Measurements from ENCODE around the gene PDS5A.
"Not testable (repeated sequence)": the region's sequence is repeated elsewhere in the genome, so short reads cannot be mapped to it uniquely, and the experiment has no call there.

Gene PDS5A

GRCh38 chr4:39840027-39840426 lies 137.7 kb downstream of the PDS5A start:
- no peaks in the 10 kb centered on the region for H3K4me1 ChIP-seq (ENCODE audit: control insufficient read depth, insufficient read depth, low read length)
- no peak overlapping the region for H3K27ac ChIP-seq (ENCODE audit: extremely low read depth, low read depth, low read length)
- TF ChIP-seq ZNF626 (tag by site-specific recombination; IDR thresholded peaks at IDR 0.05) (no peak), KLF16 (tag by site-specific recombination; IDR thresholded peaks at IDR 0.05) (no peak), SP2 (tag by site-specific recombination; IDR thresholded peaks at IDR 0.05) (no peak), BCL11B (tag by site-specific recombination; IDR thresholded peaks at IDR 0.05; ENCODE audit: low read depth) (no peak), ZSCAN5A (tag by site-specific recombination; IDR thresholded peaks at IDR 0.05) (no peak), ZNF645 (tag by site-specific recombination; IDR thresholded peaks at IDR 0.05) (no peak), ZNF16 (tag by site-specific recombination; IDR thresholded peaks at IDR 0.05; ENCODE audit: low read depth) (no peak), ZNF623 (tag by site-specific recombination; IDR thresholded peaks at IDR 0.05) (no peak), YY2 (tag by site-specific recombination; IDR thresholded peaks at IDR 0.05) (no peak), ZNF157 (tag by site-specific recombination; IDR thresholded peaks at IDR 0.05) (no peak), ZNF140 (tag by site-specific recombination; IDR thresholded peaks at IDR 0.05) (no peak), ZNF473 (tag by site-specific recombination; IDR thresholded peaks at IDR 0.05) (no peak), KLF17 (tag by site-specific recombination; IDR thresholded peaks at IDR 0.05) (no peak), GFI1B (tag by site-specific recombination; IDR thresholded peaks at IDR 0.05) (no peak), ZBTB7A (tag by site-specific recombination; IDR thresholded peaks at IDR 0.05; ENCODE audit: low read depth) (no peak)
- TF ChIP-seq, protein P1, sequence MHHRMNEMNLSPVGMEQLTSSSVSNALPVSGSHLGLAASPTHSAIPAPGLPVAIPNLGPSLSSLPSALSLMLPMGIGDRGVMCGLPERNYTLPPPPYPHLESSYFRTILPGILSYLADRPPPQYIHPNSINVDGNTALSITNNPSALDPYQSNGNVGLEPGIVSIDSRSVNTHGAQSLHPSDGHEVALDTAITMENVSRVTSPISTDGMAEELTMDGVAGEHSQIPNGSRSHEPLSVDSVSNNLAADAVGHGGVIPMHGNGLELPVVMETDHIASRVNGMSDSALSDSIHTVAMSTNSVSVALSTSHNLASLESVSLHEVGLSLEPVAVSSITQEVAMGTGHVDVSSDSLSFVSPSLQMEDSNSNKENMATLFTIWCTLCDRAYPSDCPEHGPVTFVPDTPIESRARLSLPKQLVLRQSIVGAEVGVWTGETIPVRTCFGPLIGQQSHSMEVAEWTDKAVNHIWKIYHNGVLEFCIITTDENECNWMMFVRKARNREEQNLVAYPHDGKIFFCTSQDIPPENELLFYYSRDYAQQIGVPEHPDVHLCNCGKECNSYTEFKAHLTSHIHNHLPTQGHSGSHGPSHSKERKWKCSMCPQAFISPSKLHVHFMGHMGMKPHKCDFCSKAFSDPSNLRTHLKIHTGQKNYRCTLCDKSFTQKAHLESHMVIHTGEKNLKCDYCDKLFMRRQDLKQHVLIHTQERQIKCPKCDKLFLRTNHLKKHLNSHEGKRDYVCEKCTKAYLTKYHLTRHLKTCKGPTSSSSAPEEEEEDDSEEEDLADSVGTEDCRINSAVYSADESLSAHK (tag by site-specific recombination; IDR thresholded peaks at IDR 0.05), result no peak
- TF ChIP-seq, protein P2, sequence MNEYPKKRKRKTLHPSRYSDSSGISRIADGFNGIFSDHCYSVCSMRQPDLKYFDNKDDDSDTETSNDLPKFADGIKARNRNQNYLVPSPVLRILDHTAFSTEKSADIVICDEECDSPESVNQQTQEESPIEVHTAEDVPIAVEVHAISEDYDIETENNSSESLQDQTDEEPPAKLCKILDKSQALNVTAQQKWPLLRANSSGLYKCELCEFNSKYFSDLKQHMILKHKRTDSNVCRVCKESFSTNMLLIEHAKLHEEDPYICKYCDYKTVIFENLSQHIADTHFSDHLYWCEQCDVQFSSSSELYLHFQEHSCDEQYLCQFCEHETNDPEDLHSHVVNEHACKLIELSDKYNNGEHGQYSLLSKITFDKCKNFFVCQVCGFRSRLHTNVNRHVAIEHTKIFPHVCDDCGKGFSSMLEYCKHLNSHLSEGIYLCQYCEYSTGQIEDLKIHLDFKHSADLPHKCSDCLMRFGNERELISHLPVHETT (tag by site-specific recombination; IDR thresholded peaks at IDR 0.05), result no peak
- TF ChIP-seq, protein P3, sequence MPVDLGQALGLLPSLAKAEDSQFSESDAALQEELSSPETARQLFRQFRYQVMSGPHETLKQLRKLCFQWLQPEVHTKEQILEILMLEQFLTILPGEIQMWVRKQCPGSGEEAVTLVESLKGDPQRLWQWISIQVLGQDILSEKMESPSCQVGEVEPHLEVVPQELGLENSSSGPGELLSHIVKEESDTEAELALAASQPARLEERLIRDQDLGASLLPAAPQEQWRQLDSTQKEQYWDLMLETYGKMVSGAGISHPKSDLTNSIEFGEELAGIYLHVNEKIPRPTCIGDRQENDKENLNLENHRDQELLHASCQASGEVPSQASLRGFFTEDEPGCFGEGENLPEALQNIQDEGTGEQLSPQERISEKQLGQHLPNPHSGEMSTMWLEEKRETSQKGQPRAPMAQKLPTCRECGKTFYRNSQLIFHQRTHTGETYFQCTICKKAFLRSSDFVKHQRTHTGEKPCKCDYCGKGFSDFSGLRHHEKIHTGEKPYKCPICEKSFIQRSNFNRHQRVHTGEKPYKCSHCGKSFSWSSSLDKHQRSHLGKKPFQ (tag by site-specific recombination; IDR thresholded peaks at IDR 0.05), result no peak
- TF ChIP-seq, protein P4, sequence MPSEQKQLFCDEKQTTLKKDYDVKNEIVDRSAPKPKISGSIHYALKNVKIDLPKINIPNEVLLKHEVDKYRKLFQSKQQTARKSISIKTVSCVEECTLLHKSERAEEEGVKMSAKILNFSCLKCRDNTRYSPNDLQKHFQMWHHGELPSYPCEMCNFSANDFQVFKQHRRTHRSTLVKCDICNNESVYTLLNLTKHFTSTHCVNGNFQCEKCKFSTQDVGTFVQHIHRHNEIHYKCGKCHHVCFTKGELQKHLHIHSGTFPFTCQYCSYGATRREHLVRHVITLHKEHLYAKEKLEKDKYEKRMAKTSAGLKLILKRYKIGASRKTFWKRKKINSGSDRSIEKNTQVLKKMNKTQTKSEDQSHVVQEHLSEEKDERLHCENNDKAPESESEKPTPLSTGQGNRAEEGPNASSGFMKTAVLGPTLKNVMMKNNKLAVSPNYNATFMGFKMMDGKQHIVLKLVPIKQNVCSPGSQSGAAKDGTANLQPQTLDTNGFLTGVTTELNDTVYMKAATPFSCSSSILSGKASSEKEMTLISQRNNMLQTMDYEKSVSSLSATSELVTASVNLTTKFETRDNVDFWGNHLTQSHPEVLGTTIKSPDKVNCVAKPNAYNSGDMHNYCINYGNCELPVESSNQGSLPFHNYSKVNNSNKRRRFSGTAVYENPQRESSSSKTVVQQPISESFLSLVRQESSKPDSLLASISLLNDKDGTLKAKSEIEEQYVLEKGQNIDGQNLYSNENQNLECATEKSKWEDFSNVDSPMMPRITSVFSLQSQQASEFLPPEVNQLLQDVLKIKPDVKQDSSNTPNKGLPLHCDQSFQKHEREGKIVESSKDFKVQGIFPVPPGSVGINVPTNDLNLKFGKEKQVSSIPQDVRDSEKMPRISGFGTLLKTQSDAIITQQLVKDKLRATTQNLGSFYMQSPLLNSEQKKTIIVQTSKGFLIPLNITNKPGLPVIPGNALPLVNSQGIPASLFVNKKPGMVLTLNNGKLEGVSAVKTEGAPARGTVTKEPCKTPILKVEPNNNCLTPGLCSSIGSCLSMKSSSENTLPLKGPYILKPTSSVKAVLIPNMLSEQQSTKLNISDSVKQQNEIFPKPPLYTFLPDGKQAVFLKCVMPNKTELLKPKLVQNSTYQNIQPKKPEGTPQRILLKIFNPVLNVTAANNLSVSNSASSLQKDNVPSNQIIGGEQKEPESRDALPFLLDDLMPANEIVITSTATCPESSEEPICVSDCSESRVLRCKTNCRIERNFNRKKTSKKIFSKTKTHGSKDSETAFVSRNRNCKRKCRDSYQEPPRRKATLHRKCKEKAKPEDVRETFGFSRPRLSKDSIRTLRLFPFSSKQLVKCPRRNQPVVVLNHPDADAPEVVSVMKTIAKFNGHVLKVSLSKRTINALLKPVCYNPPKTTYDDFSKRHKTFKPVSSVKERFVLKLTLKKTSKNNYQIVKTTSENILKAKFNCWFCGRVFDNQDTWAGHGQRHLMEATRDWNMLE (tag by site-specific recombination; conservative IDR thresholded peaks at IDR 0.05; ENCODE audit: low read depth), result no peak
- TF ChIP-seq, protein P5, sequence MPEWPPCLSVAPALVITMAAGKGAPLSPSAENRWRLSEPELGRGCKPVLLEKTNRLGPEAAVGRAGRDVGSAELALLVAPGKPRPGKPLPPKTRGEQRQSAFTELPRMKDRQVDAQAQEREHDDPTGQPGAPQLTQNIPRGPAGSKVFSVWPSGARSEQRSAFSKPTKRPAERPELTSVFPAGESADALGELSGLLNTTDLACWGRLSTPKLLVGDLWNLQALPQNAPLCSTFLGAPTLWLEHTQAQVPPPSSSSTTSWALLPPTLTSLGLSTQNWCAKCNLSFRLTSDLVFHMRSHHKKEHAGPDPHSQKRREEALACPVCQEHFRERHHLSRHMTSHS (tag by site-specific recombination; IDR thresholded peaks at IDR 0.05), result no peak
- H3K4me3 ChIP-seq (ENCODE audit: low read depth, low read length), result no peak overlapping the region
- POLR2A ChIA-PET, result no interaction called here
- H3K36me3 ChIP-seq (ENCODE audit: control insufficient read depth in 2 of 2, insufficient read depth in 1 of 2, low read length in 2 of 2), result peaks cover 16 to 80% of the 10 kb centered on the region in 2 experiments
- CTCF ChIA-PET, result no interaction called here
- no peaks in the 10 kb centered on the region for H3K9me3 ChIP-seq (ENCODE audit: control insufficient read depth, insufficient read depth, low read depth, low read length)

- H3K4me3 ChIP-seq (ENCODE audit: low read depth, low read length); H3K9me3 ChIP-seq (ENCODE audit: control insufficient read depth, insufficient read depth, low read depth, low read length); H3K4me1 ChIP-seq (ENCODE audit: control insufficient read depth, insufficient read depth, low read length); H3K27ac ChIP-seq (ENCODE audit: extremely low read depth, low read depth, low read length); POLR2A ChIA-PET: not testable (repeated sequence)
- H3K36me3 ChIP-seq (ENCODE audit: control insufficient read depth in 2 of 2, insufficient read depth in 1 of 2, low read length in 2 of 2), result peaks cover 19 to 88% of the 10 kb centered on the region in 2 experiments
- CTCF ChIA-PET, result interaction anchor here (0.6 kb wide), 2 partner anchors 42 to 264 kb away, joined by 4 to 9 read pairs; no protein-coding TSS in a partner anchor
Observed at GRCh38 chr4:39838431-39838830, 139.3 kb downstream of the PDS5A start.
